OCI-LY1 (cell line): ENCODE results near the gene COX10.

Source experiments
- H2AFZ ChIP-seq: fragments of 200-600 bp; sonication (generic), shearing (Covaris generic); 2 replicates; pipeline ENCODE4 v1.6.0; 2014; ENCODE audit warnings: antibody characterized with exemption, mild to moderate bottlenecking, low read length
- H3F3A ChIP-seq: fragments of 200-600 bp; sonication (generic), shearing (Covaris generic); 2 replicates; pipeline ENCODE4 v1.6.0; 2014; ENCODE audit warnings: mild to moderate bottlenecking, antibody characterized with exemption, low read length, moderate library complexity; ENCODE audit not compliant: insufficient read depth
- H3K27ac ChIP-seq: fragments of 200-600 bp; sonication (generic); 2 replicates; pipeline ENCODE4 v1.5.1; 2014; ENCODE audit warnings: low read length, mixed run types, mild to moderate bottlenecking, low read depth; ENCODE audit not compliant: poor library complexity, severe bottlenecking
- H3K27me3 ChIP-seq: fragments of 200-600 bp; sonication (generic); 2 replicates; pipeline ENCODE4 v1.6.0; 2014; ENCODE audit warnings: antibody characterized with exemption, mild to moderate bottlenecking, low read length, moderate library complexity; ENCODE audit not compliant: insufficient read depth
- H3K36me3 ChIP-seq: fragments of 200-600 bp; sonication (generic); 2 replicates; pipeline ENCODE4 v1.6.1; 2014; ENCODE audit warnings: mild to moderate bottlenecking, antibody characterized with exemption, low read length, moderate library complexity, mixed read lengths; ENCODE audit not compliant: insufficient read depth
- H3K4me1 ChIP-seq: fragments of 200-600 bp; sonication (generic); 2 replicates; pipeline ENCODE4 v1.5.1; 2014; ENCODE audit warnings: mild to moderate bottlenecking, low read length, moderate library complexity; ENCODE audit not compliant: insufficient read depth, severe bottlenecking
- H3K4me2 ChIP-seq: fragments of 200-600 bp; sonication (generic), shearing (Covaris generic); 2 replicates; pipeline ENCODE4 v1.6.1; 2014; ENCODE audit warnings: low read length
- H3K4me3 ChIP-seq: fragments of 200-600 bp; sonication (generic); 2 replicates; pipeline ENCODE4 v1.5.1; 2014; ENCODE audit warnings: low read length, low read depth, mild to moderate bottlenecking, mixed read lengths; ENCODE audit not compliant: poor library complexity, severe bottlenecking
- H3K79me2 ChIP-seq: fragments of 200-600 bp; shearing (Covaris generic); 2 replicates; pipeline ENCODE4 v1.6.1; 2016; ENCODE audit warnings: mixed run types, low read length, mixed read lengths; ENCODE audit not compliant: insufficient read depth
- H3K9ac ChIP-seq: fragments of 200-600 bp; sonication (generic), shearing (Covaris generic); 2 replicates; pipeline ENCODE4 v1.6.1; 2014; ENCODE audit warnings: mild to moderate bottlenecking, low read length, mixed read lengths
- H3K9me2 ChIP-seq: fragments of 200-600 bp; sonication (generic), shearing (Covaris generic); 2 replicates; pipeline ENCODE4 v1.6.1; 2014; ENCODE audit warnings: low read depth, mild to moderate bottlenecking, low read length, mixed read lengths
- H3K9me3 ChIP-seq: fragments of 200-600 bp; shearing (Covaris generic); 2 replicates; pipeline ENCODE4 v1.6.1; 2014; ENCODE audit warnings: low read length, mixed read lengths
- H4K20me1 ChIP-seq: fragments of 200-600 bp; sonication (generic), shearing (Covaris generic); 2 replicates; pipeline ENCODE4 v1.6.0; 2016; ENCODE audit warnings: mild to moderate bottlenecking, low read length; ENCODE audit not compliant: insufficient read depth
- EZH2 ChIP-seq: fragments of 200-600 bp; sonication (generic), shearing (Covaris generic); IDR thresholded peaks from 2 replicates; pipeline ENCODE4 v1.8.0; 2017; ENCODE audit warnings: borderline replicate concordance, mixed run types, mild to moderate bottlenecking, antibody characterized with exemption, low read length, moderate library complexity, mixed read lengths
- TF ChIP-seq, protein P1 (sequence below): fragments of 200-600 bp; sonication (generic), shearing (Covaris generic); IDR thresholded peaks from 2 replicates; pipeline ENCODE4 v1.5.1; 2017; ENCODE audit warnings: mild to moderate bottlenecking, antibody characterized with exemption, low read length, moderate library complexity, mixed read lengths

COX10 gene

DNA sequence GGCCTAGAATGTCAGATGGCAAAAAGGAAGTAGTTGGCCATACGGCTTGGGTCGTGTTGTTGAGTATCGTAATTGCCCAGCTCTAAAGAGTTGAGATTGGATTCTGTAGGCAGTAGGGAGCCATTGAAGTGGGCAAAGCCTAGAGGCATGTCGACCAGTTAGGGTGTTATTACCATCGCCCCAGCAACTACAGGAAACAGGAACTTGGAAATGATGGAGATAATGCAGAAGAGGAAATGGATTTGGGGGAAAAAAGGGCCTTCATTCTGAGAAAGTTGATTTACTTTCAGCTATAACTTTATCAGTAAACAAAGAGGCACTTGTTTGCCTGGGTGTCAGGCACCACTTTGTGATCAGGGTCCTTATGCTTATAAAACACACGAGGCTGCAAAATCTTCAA, 52.6 kb downstream of the COX10 start:
- Histone ChIP-seq H3K79me2 (peaks cover 13% of the 10 kb centered on the region), H3K27ac (no peak overlapping the region), H3K36me3 (no peaks in the 10 kb centered on the region), H3K9ac (no peak overlapping the region), H4K20me1 (no peaks in the 10 kb centered on the region), H3K9me2 (no peaks in the 10 kb centered on the region), H3F3A (no peaks in the 10 kb centered on the region), H3K9me3 (no peaks in the 10 kb centered on the region), H3K4me1 (peaks cover 9% of the 10 kb centered on the region), H2AFZ (no peak overlapping the region), H3K4me2 (no peak overlapping the region), H3K27me3 (no peaks in the 10 kb centered on the region), H3K4me3 (no peak overlapping the region)
- no peak for TF ChIP-seq EZH2
- TF ChIP-seq, protein P1, sequence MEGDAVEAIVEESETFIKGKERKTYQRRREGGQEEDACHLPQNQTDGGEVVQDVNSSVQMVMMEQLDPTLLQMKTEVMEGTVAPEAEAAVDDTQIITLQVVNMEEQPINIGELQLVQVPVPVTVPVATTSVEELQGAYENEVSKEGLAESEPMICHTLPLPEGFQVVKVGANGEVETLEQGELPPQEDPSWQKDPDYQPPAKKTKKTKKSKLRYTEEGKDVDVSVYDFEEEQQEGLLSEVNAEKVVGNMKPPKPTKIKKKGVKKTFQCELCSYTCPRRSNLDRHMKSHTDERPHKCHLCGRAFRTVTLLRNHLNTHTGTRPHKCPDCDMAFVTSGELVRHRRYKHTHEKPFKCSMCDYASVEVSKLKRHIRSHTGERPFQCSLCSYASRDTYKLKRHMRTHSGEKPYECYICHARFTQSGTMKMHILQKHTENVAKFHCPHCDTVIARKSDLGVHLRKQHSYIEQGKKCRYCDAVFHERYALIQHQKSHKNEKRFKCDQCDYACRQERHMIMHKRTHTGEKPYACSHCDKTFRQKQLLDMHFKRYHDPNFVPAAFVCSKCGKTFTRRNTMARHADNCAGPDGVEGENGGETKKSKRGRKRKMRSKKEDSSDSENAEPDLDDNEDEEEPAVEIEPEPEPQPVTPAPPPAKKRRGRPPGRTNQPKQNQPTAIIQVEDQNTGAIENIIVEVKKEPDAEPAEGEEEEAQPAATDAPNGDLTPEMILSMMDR: no peak

DNA sequence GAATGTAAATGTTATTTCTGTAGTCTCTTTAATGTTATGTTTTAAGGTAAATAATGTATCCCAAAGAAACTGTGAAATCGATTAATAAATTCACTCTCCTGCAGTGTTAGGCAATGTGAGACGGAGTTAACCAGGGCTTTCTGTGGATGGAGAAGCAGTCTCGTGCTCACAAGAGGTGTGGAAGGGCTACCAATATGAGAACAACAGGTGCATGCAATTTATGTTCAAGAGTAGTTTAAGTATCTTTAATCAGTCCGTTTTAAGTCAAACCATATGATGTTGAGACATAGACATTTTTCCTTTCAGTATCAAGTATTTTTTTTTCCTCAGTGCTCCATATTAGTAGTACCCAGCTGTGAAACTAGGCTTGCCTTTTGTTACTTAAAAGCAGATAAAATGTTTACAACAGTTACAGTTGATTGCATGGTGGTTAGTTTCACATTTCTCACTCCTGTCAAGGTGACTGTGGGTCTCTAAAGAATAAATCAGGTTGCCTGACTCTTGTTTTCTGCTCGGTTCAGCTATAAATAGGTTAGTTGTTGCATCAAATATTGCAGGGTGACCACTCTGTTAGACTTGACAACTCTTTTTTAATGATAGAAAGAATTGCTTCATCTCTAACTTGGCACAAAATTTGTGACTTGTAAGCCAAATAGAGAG, 54.4 kb downstream of the COX10 start:
- no peak overlapping the region for H3K4me3 ChIP-seq
- no peaks in the 10 kb centered on the region for H3F3A ChIP-seq
- peaks cover 10% of the 10 kb centered on the region for H3K79me2 ChIP-seq

DNA sequence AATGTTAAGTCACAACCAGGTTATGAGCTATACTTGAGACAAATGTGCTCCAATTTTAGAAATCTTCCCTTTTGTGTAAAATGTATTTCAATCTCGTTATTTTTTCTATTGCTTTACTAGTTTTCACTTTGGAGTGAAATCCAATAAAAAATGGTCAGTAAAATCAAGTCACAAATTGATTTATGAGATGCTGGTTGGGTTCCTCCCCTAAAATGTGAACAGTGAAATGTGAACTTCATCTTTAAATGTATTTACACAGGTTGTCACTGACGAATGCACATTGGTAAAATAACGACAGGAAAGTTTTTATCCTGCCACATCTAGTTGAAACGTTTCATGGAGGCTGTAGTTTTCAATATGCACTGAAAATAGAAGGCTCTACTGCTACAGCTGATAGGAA, 55.5 kb downstream of the COX10 start:
- H3K4me2 ChIP-seq: no peak overlapping the region
- H3K4me3 ChIP-seq: no peak overlapping the region
- no peaks in the 10 kb centered on the region for H3K9me3 ChIP-seq
- H2AFZ ChIP-seq: no peak overlapping the region
- H3K4me1 ChIP-seq: peaks cover 9% of the 10 kb centered on the region
- H4K20me1 ChIP-seq: no peaks in the 10 kb centered on the region
- H3K9me2 ChIP-seq: no peaks in the 10 kb centered on the region
- TF ChIP-seq EZH2: no peak
- TF ChIP-seq, protein P1: no peak
- no peaks in the 10 kb centered on the region for H3F3A ChIP-seq
- H3K36me3 ChIP-seq: no peaks in the 10 kb centered on the region
- H3K9ac ChIP-seq: no peak overlapping the region
- H3K27ac ChIP-seq: no peak overlapping the region
- peaks cover 7% of the 10 kb centered on the region; the same call in 1 of the 2 replicates for H3K79me2 ChIP-seq
- no peaks in the 10 kb centered on the region for H3K27me3 ChIP-seq

More for the DNA sequence above, 54.4 kb downstream of the COX10 start:
- Histone ChIP-seq H3K27me3 (no peaks in the 10 kb centered on the region), H3K4me2 (no peak overlapping the region), H2AFZ (no peak overlapping the region), H3K27ac (no peak overlapping the region), H3K4me1 (peaks cover 9% of the 10 kb centered on the region), H3K36me3 (no peaks in the 10 kb centered on the region), H3K9ac (no peak overlapping the region), H3K9me3 (no peaks in the 10 kb centered on the region), H4K20me1 (no peaks in the 10 kb centered on the region), H3K9me2 (no peaks in the 10 kb centered on the region)
- TF ChIP-seq, protein P1: no peak
- no peak for TF ChIP-seq EZH2
